GM12801 (cell line): Measurements from ENCODE around the gene KLF15.

Source experiments
- TF ChIP-seq, protein P1 (sequence below): IDR thresholded peaks from one replicate; pipeline ENCODE4 v1.5.1; 2011; ENCODE audit warnings: control low read depth; ENCODE audit not compliant: insufficient read length; ENCODE audit errors: extremely low read depth

Gene KLF15

DNA sequence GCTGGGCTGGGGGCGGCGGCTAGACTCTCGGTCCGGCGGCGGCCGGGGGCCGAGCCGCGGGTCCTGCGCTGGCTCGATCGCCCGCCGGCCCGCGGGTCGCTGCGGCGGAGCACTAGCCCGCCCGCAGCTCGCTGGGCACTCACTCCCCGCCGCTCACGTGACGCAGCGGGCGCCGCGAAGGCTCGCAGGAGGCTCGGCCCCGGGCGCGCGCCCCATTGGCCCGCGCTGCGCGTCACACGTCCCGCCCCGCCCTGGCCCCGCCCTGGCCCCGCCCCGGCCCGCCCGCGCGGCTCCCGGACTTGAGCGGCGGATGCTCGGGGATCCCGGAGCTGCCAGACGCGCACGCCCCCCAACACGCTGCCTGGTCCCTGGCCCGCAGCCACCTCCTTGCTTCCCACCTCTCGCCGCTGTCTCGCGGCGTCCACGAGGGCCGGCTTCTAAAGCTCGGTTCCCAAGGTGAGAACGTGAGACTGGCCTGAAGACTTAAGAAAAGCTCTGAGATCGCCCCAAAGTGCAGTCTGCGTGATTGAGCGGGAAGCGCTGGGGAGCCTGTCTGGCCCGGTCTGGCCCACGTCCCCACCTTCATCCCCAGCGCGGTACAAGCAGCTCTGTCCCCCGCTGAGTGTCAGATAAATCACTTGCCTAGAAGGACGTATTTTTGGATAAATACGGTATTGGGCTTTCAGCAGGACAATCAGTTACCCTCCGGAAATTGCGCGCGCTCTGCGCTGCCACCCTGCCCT is at the start of gene KLF15:
Gene KLF15 (minus strand): TSS at position 114 of the 743 bp plus-strand sequence. CDS start 4,486 bp downstream, outside the sequence.
- TF ChIP-seq, protein P1, sequence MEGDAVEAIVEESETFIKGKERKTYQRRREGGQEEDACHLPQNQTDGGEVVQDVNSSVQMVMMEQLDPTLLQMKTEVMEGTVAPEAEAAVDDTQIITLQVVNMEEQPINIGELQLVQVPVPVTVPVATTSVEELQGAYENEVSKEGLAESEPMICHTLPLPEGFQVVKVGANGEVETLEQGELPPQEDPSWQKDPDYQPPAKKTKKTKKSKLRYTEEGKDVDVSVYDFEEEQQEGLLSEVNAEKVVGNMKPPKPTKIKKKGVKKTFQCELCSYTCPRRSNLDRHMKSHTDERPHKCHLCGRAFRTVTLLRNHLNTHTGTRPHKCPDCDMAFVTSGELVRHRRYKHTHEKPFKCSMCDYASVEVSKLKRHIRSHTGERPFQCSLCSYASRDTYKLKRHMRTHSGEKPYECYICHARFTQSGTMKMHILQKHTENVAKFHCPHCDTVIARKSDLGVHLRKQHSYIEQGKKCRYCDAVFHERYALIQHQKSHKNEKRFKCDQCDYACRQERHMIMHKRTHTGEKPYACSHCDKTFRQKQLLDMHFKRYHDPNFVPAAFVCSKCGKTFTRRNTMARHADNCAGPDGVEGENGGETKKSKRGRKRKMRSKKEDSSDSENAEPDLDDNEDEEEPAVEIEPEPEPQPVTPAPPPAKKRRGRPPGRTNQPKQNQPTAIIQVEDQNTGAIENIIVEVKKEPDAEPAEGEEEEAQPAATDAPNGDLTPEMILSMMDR: no peak

DNA sequence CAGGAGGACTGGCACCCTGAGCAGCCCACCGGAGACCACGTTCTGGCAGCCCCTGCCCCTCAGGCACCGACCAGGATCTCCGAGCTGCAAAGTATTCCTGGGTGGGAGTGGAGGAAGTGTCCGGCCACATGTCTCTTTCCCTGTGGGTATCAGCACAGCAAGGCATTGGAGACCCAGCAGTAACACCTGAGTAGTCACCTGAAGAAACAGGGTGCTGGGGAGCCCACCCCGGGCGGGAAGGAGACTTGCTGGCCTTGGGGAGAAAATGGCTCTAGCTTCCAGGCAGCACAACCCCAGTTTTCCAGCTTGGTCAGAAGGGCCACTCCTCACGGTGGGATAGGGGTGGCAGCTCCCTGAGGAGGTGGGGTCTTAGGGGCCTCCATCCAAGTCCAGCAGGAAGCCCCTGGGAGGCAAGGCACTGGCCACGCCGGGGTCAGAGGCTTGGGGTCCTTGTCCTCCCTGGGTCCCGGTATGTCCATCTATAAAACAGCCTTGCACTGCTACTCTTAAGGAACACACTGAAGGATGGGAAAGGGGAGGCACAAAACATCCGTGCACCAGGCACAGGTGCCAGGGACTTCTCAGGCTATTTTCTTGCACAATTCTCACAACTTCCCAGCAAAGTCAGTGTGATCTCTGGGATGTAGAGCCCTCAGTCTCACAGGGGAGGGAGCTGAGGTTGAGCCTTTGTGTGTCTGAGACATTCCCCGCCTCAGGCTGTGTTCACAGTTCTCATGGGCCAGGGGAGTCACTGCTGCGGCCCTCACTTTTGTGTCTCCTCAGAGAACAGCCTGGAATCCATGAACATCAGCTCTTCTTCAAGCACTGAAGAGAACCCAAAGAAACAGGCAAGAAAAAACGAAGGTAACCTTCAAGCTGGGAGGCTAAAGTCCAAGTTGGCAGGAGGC is 49.4 kb upstream of the KLF15 start:
- TF ChIP-seq, protein P1: no peak

DNA sequence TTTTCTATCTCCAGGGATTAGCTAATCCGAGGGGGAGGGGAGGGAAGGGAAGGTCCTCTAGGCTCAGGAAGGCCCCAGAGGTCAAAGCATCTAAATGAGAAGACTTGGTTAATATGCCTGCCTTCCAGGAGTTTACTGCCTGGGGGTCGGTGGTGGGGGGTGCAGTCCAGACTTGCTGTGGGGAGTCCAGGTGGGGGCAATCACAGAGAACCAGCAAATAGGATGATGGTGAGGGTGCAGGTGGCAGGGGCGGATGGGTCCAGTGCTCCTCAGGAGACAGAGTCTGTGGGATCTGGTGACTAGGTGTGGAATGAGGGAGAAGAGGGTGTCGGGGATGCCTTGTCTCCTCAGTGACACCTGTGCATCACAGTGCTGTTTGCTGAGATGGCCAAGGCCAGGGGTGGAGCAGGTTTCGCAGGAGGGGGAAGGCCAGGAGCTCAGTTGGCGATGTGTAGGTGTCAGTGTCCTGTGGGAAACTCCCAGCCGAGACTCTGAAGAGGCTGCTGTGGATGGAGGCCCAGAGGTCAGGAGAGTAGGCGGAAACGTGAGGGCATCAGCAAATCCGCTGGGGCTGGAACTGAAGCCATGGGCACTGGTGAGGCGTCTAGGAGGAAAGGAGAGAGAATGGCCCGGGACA is 45.6 kb upstream of the KLF15 start:
- TF ChIP-seq, protein P1: no peak

DNA sequence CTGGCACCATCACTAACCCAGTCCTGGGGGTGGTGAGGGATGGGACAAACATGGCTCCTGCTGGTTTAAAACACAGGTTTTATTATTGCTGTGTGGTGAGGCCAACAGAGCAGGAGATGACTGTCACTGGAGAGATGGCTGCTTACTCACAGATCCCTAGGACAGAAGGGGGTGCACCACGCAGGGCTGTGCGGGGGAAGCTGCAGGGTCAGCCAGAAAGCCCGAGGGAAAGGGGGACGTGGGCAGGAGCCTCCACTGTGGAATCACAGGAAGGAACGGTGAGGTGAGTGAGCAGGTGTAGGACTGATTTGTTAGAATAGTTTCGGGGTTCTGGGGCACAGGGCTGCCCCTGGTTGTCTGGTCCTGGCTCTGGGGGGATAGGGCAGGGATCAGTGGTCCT is 45.0 kb upstream of the KLF15 start:
- TF ChIP-seq, protein P1: no peak

DNA sequence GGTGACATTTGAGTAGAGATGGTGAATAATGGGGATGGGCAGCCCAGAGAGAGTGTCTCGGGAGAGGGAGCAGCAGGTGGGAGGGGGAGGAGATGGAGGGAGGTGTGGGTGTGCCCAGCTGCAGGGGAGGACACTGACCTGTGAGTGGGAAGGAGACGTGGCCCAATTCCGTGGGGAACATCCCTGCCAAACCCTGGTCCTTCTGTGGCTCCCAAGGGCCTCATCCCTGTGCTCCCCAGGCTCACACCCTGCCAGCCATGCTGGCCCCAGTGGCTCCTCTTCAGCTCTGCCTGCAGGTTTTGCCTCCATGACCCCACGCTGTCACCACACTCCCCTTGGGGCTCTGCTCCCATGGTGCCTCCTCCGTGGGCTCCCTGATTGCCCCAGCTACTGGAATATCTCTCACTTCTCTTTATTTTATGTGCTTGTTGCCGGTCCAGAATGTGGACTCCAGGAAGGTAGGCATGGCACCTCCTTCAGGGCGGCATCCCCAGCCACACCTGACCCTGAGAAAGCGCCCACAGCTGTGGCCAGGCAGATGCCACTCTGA is 44.5 kb upstream of the KLF15 start:
- TF ChIP-seq, protein P1: no peak

DNA sequence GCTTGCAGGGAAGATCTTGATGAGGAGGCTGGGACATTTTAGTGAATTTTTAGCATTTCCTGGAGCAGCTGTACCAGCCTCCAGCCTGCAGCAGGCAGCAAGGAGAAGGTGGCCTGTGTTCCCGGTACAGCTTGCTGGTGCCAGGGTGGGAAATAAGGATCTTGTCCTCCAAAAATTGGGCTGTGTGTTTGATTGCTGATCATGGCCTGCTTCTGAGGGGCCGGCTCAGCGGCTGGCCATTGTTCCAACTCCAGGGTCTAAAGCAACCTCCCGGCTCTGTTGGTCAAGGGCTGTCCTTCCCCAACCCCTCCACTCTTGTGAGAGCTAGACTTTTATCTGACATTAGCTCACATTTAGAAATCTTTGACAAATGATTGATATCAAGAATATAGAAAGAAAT is 42.5 kb upstream of the KLF15 start:
- TF ChIP-seq, protein P1: no peak

DNA sequence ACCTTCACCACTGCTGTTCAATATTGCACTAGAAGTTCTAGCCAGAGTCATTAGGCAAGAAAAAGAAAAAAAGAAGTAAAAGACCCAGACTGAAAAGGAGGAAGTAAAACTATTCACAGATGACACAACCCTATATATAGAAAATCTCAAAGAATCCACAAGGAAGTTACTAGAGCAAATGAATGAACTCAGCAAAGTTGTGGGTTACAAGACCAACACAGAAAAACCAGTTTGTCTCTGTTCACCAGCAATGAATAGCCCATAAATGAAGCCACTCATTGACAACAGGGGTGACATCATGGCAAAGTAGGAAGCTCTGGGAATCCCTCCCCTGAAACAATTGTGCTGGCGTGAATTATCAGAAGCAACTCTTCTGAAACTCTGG is 42.1 kb upstream of the KLF15 start:
- TF ChIP-seq, protein P1: no peak
